Dedifferentiated amniotic fluid mesenchymal stem cell (primary cell): ENCODE data around the gene IPO11.
"Not testable (repeated sequence)": the region's sequence is repeated elsewhere in the genome, so short reads cannot be mapped to it uniquely, and the experiment has no call there.

Experiments
- DNase-seq: peaks from one replicate; pipeline ENCODE4 v3.0.0-alpha.2; 2016; ENCODE audit errors: extremely low spot score

Gene IPO11

DNA sequence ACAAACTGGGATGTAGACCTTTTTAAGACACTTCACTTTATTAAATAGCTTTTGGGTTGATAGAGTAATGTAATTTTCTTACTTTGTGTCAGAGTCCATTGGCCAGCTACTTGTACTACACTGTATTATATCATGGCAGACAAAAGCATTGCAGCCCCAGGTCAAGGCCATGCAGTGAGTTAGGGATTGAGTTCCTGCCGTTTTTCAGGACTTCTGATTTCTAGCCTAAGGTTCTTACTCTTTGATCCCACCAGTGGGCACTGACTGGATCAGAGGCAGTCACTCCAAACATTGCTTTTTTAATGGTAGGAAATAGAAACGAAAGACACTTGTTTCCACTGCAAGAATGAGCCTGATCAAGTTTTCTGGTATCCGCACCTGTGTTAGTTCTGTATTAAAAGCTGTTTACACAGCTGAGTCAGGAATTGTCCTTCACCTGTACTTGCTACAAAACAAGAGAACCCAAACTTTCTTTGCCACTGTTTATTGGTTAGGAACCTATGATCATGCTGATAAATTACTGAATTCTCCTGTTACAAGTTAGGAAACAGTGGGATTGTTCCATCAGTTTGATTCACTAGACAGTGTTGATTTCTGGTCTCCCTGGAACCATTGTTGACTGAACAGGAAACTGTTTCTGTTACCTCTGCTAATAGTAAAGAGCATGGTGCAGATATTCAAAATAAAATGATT is 188.1 kb downstream of the IPO11 start:
- DNase-seq = no peak

DNA sequence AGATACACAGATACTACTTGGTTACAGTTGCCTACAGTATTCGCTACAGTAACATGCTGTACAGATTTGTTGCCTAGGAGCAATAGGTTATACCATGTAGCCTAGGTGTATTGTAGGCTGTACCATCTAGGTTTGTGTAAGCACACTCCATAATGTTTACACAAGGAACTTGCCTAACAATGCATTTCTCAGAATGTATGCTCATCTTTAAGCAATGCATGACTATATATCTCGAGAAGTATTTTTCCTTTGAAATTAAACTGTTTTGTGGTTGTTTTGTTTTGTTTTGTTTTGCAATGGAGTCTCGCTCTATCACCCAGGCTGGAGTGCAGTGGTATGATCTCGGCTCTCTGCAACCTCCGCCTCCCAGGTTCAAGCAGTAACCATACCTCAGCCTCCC is 191.4 kb downstream of the IPO11 start:
- no peak for DNase-seq

DNA sequence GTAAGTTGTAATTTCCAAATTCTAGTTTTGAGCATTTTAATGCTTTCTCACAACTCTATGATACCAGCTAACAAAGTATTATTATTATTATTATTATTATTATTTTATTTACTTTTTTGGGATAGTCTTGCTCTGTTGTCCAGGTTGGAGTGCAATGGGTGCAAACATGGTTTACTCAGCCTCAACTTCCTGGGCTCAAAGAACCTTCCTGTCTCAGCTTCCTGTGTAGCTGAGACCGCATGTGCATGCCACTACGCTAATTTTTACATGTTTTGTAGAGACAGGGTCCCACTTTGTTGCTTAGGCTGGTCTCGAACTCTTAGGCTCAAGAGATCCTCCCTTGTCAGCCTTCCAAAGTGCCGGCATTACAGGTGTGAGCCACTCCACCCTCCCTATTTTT is 193.1 kb downstream of the IPO11 start:
- no peak for DNase-seq

DNA sequence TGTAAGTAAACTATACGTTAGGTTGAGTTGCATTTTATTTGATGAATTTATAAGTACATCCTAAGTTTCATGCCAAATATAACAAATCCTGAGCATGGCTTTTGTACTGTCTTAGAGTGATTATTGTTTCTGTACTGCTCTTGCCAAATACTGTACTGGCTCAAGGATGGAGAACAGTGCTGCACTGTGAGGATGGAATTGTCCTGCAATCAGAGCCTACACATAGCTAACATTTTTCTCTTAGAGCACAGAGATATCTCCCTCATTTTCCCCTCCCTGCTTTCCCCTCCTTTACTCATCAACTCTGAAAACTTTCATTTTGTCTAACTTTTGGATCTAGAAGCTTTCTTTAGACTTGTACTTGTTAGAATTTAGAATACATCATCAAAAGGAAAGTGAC is 194.3 kb downstream of the IPO11 start:
- DNase-seq = no peak

DNA sequence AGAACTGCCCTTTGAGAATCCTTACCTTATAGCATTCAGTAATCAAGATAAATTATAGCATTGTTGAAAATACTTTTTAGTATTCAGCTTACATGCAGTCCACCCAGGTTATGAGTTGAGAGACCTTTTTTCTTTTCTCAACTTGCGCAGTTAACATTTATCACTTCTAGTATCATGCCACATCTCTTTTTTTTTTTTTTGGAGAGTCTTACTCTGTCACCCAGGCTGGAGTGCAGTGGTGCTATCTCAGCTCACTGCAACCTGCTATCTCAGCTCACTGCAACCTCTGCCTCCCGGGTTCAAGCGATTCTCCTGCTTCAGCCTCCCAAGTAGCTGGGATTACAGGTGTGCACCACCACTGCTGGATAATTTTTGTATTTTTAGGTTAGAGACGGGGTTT is 195.1 kb downstream of the IPO11 start:
- DNase-seq = no peak

DNA sequence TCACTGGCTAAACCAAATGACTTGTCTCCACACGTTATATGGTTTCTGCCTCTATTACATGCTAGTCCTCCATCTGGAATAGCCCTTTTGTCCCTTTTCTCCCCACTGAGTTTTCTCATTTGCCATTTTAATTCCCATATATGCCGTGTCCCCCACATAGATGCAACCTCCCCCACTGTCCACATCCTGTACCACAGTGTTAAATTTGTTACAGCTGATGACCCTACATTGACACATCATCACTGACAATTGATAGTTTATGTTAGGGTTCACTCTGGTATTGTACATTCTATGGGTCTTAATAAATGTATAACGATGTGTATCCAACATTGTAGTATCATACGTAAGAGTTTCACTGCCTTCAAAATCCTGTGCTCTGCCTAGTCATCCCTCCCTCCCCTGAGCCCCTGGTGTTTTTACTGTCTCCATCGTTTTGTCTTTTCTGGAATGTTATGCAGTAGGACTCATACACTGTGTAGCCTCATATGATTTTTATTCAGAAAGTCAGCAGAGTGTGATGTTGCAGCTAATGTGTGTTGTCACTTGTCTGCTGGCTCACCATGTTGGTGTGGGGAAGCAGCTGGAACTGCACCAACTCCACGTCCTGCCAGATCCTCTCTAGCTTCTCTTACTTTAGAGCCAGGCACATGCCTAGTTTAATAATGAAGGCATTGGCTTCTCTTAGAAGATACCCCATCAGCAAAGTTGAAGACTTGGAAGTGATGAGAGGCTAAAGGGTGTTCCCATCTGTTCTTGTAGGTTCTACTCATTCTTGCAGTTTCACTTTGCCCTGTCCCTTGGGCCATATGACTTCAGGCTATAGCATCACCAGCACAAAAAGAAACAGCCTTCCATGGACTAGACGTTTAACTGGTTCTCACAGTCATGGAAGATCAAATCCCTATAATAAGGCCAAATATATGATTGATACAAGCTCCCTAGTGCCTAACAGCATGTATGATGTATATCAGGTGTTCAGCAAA is 196.3 kb downstream of the IPO11 start:
- DNase-seq = no peak

DNA sequence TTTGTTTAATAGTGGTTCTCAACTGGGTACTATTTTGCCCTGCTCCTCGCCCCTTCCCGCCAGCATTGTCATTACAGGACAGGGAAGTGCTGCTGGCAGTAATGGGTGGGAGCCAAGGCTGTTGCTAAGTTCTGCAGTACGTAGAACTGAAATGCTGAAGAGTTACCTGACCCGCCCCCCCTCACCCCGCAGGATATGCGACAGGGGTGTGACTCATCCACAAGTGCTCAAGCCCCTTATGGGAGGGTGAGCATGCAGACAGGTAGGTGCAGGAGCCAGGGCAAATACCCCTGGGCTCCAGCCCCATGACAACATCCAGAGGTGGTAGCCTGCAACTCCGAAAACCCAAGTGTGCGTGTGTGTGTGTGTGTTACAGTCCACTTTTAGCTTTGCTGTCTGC is 201.8 kb downstream of the IPO11 start:
- no peak for DNase-seq

DNA sequence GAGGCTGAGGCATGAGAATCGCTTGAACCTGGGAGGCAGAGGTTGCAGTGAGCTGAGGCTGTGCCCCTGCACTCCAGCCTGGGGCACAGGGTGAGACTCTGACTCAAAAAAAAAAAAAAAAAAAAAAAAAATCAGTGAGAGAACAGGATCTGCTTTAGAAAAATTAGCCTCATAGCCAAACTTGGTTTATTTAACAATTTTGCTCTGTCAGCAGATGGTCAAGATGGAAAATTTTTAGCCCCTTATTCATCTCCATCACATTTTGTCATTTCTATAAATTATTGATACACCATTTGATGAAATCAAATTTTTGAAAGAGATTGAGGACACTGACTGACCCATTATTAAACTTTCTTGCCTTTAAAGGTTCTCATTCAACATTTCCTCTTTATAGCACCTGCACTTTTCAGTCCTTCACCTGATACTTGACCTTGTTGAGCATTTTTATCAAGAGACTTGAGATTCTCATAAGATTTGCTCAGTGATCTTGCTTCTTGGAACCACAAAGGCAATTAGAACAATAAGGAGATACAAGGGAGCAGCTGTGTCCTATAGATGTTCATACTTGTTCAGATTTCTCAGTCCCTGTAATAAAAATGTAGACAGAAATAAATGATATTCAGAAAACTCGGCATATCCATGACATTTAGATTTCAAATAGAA is 204.2 kb downstream of the IPO11 start:
- no peak for DNase-seq

DNA sequence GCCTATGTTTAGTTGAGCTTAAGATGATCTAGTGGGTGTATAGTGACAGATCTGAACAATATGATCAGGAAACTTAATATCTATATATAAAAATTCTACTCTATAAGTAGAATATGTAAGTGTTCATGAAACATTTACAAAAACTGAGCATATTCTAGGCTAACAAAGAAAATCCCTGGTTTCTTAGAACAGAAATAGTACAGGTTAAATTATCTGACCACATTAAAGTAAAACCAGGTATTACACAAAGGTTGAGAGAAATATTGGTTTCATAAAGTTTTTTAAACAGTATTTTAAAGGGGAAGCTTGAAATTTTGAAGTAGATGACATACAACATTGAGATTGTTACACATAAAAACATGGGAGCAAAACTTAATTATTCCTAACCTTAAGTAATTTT is 205.4 kb downstream of the IPO11 start:
- DNase-seq = no peak

DNA sequence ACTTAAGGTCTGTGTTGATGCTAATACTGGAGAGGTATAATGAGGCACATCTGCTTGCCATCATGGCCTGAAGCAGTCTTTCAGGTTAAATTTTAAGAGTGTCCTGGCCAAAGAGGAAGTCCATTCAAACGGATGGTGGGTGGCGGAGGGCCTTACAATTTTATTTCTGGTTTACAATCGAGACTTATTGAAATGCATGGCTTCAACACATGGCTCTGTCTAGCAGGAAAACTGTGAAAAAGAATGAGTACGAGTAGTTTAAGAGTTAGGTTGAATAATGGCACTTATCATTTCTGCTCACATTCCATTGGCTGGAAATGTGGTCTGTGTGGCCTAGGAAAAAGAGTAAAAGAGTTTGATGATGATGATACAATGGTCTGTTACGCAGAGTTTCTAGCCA is 208.2 kb downstream of the IPO11 start:
- no peak for DNase-seq

DNA sequence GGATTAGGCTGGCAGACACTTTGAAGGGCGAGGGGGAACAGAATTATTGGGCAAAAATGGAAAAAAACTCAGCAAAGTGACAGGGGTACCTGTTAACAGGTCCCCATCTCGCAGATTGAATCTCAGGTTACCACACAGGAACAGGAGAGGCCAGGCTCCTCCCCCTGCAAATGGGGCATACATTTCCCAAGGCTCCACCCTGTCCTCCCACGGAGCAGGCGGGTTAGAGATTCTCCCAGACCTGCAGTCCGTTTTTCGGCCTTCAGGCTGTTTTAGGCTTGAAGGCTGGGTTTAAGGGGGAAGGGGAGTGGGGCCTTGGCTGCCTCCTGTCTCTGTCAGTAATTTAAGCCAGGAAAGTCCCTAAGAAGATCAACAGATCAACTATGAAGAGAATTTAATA is 208.7 kb downstream of the IPO11 start:
- DNase-seq = no peak

DNA sequence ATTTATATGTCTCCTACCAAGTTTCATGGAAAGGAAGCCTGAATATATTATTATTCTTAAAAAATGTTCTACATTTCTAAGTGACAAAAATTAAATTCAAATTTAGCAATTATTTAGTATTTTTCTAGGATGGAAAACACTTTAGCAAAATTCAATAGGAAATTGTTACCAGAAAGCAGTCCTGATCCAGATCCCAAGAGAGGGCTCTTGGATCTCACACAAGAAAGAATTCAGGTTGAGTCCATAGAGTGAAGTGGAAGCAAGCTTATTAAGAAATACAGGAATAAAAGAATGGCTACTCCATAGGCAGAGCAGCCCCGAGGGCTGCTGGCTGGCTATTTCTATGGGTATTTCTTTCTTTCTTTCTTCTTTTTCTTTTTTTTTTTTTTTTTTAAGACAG is 210.7 kb downstream of the IPO11 start:
- no peak for DNase-seq

DNA sequence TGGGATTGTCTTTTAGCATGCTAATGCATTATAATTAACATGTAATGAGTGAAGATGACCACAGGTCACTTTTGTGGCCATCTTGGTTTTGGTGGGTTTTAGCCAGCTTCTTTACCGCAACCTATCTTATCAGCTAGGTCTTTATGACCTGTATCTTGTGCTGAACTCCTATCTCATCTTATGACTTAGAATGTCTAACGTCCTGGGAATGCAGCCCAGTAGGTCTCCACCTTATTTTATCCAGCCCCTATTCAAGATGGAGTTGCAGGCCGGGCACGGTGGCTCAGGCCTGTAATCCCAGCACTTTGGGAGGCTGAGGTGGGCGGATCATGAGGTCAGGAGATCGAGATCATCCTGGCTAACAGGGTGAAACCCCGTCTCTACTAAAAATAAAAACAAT is 211.9 kb downstream of the IPO11 start:
- not testable (repeated sequence) for DNase-seq

DNA sequence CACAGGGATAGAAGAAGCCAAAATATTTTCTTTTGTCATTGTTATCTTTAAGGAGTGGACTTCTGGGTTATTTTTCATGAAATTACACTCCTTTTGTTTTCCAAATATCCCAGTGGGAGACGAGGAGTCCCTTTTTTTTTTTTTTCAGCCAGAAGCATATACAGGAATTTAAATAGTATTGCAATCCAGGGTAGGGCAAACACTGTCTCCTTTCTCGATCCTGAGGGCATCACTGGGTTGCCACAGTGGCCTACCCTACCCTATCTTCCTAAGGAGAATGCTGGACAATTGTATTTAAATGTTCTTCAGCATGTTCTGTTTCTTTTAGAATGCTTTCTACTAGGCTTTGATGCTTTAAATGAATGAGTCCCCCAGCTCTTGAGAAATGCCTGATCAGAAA is 214.0 kb downstream of the IPO11 start:
- DNase-seq = no peak

DNA sequence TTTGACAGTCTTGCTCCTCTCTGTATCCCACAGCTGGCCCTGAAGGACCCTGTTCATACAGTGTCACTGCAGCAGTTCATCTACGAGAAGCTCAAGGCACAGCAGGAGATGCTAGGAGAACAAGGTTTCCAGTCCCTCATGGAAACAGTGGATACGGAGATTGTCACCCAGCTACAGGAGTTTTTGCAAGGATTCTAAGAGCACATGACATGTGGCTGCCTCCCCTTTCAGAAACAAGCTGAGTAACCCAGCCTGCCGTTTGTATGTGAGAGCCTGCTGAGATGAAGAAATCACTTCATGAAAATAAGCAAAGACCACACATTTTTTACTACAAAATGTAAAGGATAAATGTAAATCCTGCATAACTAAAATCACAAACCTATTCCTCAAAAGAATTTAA is 214.6 kb downstream of the IPO11 start:
- no peak for DNase-seq

DNA sequence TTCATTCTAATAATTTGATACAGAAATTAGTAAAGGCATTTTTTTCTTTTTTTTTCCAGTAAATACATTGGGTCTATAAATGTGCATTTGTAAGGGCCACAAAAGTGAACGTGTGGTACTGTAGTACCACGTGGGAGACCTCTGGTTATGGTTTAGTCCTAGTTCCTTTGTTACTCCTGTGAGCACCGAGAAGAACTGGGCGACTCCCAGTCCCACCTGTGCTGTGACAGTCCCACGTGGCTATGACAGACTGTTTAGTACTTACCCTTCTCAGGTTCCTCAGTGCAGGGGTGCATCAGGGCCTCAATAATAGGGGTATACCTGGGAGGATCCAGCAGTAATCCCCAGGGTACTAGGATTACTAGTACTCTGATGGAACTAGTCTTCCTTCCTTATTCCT is 215.3 kb downstream of the IPO11 start:
- DNase-seq = no peak

DNA sequence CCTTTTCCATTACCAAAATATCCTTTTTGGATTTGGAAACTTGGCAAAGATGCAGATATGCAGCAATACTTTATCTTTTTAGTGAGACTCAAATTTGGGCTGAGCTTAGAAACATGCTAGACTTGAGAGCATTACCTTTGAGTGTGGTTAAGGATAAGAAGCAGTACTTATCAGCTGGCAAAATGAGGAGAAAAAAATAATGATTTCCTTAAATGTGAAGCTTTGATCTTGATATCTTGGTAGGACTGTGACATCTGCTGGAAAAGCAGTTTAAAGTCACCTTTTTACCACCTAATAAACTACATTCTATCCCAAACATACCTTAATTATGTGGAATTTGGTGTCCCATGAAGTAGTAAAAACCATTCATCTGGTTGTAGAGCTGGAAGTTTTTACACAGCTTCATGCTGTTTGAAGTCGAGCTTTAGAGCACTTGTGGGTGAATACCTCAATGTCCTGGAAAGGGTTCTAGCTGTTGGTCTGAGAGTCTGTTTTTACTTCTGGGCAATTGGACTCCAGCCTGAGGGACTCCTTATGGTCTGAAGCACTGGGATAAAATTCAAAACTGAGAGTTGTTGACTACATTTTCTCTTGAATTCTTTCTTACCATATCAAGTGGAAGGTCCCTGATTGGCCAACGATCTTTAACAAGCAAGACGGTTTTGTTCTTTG is 219.5 kb downstream of the IPO11 start:
- no peak for DNase-seq

DNA sequence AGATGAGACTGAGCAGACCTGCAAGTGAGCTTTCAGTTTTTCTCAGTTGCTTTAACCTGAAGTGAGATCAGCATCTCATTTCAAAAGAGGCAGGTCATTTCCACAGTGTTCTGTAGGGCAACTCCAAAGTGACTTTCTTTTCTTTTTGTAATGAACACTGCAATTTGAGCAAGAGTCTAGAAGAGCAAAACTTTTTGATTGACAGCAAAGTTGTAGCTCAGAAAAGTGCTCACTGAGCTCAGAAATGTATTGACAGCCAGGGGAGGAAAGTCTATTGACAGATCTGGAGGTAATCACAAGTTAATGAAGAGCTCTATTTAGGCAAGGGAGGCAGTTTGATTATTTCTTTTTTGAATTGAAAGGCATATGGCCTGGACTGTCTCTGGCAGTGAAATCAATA is 220.7 kb downstream of the IPO11 start:
- DNase-seq = no peak

DNA sequence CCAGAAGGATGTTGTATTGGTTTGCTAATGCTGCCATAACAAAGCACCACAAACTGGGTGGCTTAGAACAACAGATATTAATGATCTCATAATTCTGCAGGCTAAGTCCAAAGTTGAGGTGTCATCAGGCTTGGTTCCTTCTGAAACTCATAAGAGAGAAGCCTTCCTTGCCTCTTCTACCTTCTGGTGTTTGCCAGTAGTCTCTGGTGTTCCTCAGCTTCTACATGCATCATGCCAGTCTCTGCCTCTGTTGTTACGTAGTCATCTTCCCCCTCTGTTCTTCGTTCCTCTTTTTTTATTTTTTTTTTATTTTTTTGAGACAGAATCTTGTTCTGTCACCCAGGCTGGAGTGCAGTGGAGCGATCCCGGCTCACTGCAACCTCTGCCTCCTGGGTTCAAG is 227.9 kb downstream of the IPO11 start:
- no peak for DNase-seq

DNA sequence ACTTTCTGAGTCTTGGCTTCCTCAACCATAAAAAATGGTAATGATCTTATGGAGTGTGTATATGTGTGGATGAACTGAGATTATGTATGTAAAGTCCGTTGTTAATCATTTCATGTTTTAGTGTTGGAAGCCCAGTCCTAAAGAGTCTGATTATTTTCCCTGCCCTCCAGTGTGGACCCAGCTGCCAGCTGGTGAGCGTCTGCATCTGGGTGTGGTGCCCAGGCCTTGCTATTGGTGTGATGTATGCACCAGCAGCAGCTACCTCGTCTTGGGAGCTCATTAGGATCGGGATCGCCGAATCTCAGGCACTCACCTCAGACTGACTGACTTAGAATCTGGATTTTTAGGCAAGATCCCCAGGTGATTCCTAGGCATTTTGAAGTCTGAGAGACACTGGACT is 229.9 kb downstream of the IPO11 start:
- DNase-seq = no peak

DNA sequence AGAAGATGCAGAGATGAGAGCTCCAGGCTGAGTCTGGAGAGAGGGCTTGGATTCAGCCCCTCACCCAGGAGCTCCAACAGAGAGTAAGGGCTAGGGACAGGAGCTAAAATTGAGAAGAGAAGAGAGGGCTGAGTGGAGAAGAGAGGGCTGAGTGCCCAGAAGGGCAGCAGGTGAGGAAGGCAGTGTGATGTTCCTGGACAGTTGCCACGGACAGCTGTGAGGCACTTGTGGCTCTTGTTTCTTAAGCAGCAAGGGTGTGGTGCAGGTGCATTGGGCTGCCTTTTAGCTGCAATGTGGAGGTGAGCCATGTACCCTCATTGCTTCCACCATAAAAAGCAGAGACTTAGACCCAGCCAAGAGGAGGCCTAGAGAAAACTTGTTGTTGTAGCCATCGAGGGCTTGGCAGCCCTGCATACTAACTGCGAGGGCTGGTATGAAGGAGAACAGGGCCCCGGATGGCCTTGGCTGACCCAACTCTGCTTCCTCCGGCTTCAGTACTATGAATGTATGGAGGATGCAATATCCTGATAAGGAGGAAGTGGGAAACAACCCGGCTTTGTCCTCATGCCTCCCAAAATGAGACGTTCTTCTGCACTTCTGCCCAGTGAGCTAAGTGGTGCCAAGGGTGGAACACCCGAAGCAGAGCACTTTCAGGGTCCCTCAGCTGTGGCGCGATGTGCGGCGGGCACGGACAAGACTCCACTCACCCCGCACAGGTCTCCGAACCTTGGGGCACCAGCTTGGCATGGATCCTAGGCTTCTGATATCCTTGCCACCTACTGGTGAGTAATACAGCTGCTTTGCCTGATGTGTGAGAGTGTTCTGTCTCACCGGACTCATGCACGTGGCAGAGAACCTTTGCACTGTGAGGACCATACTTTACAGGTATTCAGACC is 231.2 kb downstream of the IPO11 start:
- DNase-seq = no peak
